ENCODE measurements around the gene NRXN3. TPM values are rescaled to one million over a fixed set of nuclear protein-coding genes. Genes with fewer than 3 reads are reported as not detected.

The NRXN3 gene
- total RNA-seq, 2 experiments from 2014 or later = not detected

DNA sequence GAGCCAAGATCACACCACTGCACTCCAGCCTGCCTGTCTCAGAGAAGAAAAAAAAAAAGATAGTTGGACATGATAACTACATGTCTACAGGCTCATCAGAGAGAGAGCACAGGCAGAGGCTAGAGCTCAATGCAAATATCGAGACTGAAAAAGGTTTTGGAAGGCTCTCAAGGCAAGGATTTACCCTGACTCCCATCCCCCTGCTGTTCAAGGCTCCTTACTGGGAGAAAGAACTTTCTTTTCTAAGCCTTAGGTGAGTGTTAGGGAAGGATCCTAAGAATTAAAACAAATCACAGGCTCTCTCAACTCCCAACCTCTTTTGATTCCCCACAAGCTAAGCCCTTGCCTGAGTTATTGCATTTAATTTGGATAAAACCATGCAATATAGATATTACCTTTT lies 1516.0 kb downstream of the NRXN3 start:
- no peak overlapping the region for H3K27ac ChIP-seq (ENCODE audit: low read depth, low read length, poor library complexity, severe bottlenecking)
- TF ChIP-seq CTCF (conservative IDR thresholded peaks at IDR 0.05; ENCODE audit: low read length) (no peak), EZH2phosphoT487 (IDR thresholded peaks at IDR 0.05; ENCODE audit: borderline replicate concordance, low read depth, low read length) (no peak)
- H3K4me3 ChIP-seq (ENCODE audit: low read depth, low read length, poor library complexity, severe bottlenecking) = no peak overlapping the region
- no peaks in the 10 kb centered on the region for H4K20me1 ChIP-seq (ENCODE audit: insufficient read depth, low read length)
- CTCF ChIA-PET (ENCODE audit: unreplicated experiment) = no interaction called here
- H3K9me2 ChIP-seq (ENCODE audit: insufficient read depth, low read length) = no peaks in the 10 kb centered on the region
- H3K4me1 ChIP-seq (ENCODE audit: insufficient read depth, low read length, poor library complexity, severe bottlenecking) = no peaks in the 10 kb centered on the region
- POLR2A ChIA-PET = interaction anchor here (0.6 kb wide), 1 partner anchor 54 kb away, joined by 3 read pairs; no protein-coding TSS in a partner anchor
- no peak overlapping the region for H3K4me2 ChIP-seq (ENCODE audit: low read length)
- H3K9me3 ChIP-seq (ENCODE audit: low read length) = no peaks in the 10 kb centered on the region
- H3K79me2 ChIP-seq (ENCODE audit: insufficient read depth, low read depth, low read length) = no peaks in the 10 kb centered on the region
- no peak for DNase-seq (ENCODE audit: low spot score)
- intact Hi-C loops (cut with micrococcal nuclease; ENCODE audit: unreplicated experiment) = no loop called here
- H2AFZ ChIP-seq (ENCODE audit: low read length) = no peak overlapping the region
- H3K36me3 ChIP-seq (ENCODE audit: insufficient read depth, low read length) = no peaks in the 10 kb centered on the region
- no TSS peak for BruUV-seq (replicated peaks)

- ChIA-PET POLR2A (no interaction called here), CTCF (ENCODE audit: unreplicated experiment) (no interaction called here)
- Histone ChIP-seq H3K27ac (ENCODE audit: low read depth, low read length, poor library complexity, severe bottlenecking) (no peak overlapping the region), H2AFZ (ENCODE audit: low read length) (no peak overlapping the region), H3K79me2 (ENCODE audit: insufficient read depth, low read depth, low read length) (no peaks in the 10 kb centered on the region), H3K9me3 (ENCODE audit: low read length) (no peaks in the 10 kb centered on the region), H3K9me2 (ENCODE audit: insufficient read depth, low read length) (no peaks in the 10 kb centered on the region), H3K4me2 (ENCODE audit: low read length) (no peak overlapping the region), H3K36me3 (ENCODE audit: insufficient read depth, low read length) (no peaks in the 10 kb centered on the region), H3K4me1 (ENCODE audit: insufficient read depth, low read length, poor library complexity, severe bottlenecking) (no peaks in the 10 kb centered on the region), H4K20me1 (ENCODE audit: insufficient read depth, low read length) (no peaks in the 10 kb centered on the region), H3K4me3 (ENCODE audit: low read depth, low read length, poor library complexity, severe bottlenecking) (no peak overlapping the region)
- no peak for DNase-seq (ENCODE audit: low spot score)
- TF ChIP-seq EZH2phosphoT487 (IDR thresholded peaks at IDR 0.05; ENCODE audit: borderline replicate concordance, low read depth, low read length) (no peak), CTCF (conservative IDR thresholded peaks at IDR 0.05; ENCODE audit: low read length) (no peak)
- BruUV-seq (replicated peaks) = no TSS peak
- intact Hi-C loops (cut with micrococcal nuclease; ENCODE audit: unreplicated experiment) = no loop called here
These were observed 1520.8 kb downstream of the NRXN3 start for GRCh38 chr14:79690960-79691359.

DNA sequence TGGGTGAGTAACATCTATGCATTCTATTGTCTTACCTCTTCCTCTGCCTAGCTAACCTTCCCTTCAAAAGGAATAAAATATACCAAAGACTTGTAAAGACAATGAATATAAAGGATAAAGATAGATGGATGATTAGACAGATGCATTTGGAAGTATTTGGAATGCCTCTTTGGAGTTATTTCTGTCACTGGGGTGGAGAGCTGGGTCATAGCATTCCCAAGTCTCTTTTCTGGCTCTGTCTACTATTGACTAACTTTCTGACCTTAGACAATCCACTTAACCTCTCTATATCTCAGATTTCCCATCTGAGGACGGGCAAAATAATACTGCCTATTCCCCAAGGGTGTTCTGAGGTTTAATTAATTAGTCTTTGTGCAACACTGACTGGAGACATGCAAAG lies 1523.8 kb downstream of the NRXN3 start:
- H3K9me3 ChIP-seq (ENCODE audit: low read length) = no peaks in the 10 kb centered on the region
- no peak overlapping the region for H3K27ac ChIP-seq (ENCODE audit: low read depth, low read length, poor library complexity, severe bottlenecking)
- no peaks in the 10 kb centered on the region for H3K36me3 ChIP-seq (ENCODE audit: insufficient read depth, low read length)
- H3K4me2 ChIP-seq (ENCODE audit: low read length) = no peak overlapping the region
- DNase-seq (ENCODE audit: low spot score) = no peak
- intact Hi-C loops (cut with micrococcal nuclease; ENCODE audit: unreplicated experiment) = no loop called here
- ChIA-PET CTCF (ENCODE audit: unreplicated experiment) (no interaction called here), POLR2A (no interaction called here)
- H4K20me1 ChIP-seq (ENCODE audit: insufficient read depth, low read length) = no peaks in the 10 kb centered on the region
- H3K4me1 ChIP-seq (ENCODE audit: insufficient read depth, low read length, poor library complexity, severe bottlenecking) = no peaks in the 10 kb centered on the region
- no peaks in the 10 kb centered on the region for H3K79me2 ChIP-seq (ENCODE audit: insufficient read depth, low read depth, low read length)
- BruUV-seq (replicated peaks) = no TSS peak
- H3K4me3 ChIP-seq (ENCODE audit: low read depth, low read length, poor library complexity, severe bottlenecking) = no peak overlapping the region
- no peak for TF ChIP-seq CTCF (conservative IDR thresholded peaks at IDR 0.05; ENCODE audit: low read length)
- no peak for TF ChIP-seq EZH2phosphoT487 (IDR thresholded peaks at IDR 0.05; ENCODE audit: borderline replicate concordance, low read depth, low read length)
- no peaks in the 10 kb centered on the region for H3K9me2 ChIP-seq (ENCODE audit: insufficient read depth, low read length)
- no peak overlapping the region for H2AFZ ChIP-seq (ENCODE audit: low read length)
